HG03342 (cell line): ENCODE results near the gene CAMK1D.

ENCODE experiments used
- ATAC-seq: cut with Tn5 transposase; IDR thresholded peaks from one replicate; pipeline ENCODE4 v1.9.1; 2021; ENCODE audit warnings: mild to moderate bottlenecking, moderate library complexity; ENCODE audit not compliant: unreplicated experiment

The CAMK1D gene

DNA sequence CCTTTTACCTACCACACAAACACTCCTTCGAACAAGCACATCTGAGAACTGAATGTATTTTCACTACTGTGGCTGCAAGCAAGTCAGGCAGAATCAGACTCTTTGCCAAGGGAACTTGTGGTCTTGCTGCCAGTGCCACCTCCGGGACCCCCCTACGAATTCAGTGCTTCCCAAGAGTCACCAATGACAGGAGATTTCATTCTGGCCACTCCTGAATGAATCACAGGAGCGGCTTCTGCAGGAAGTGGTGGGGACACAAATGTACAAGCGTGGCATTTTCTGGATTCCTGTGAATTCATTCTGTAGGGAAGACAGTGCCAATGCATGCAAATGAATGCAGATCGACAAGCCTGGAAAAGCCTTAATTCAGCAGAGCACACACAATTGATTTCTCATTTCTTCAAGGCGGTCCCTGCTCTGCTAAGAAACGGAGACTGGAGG is 161.2 kb downstream of the CAMK1D start:
- no peak for ATAC-seq

DNA sequence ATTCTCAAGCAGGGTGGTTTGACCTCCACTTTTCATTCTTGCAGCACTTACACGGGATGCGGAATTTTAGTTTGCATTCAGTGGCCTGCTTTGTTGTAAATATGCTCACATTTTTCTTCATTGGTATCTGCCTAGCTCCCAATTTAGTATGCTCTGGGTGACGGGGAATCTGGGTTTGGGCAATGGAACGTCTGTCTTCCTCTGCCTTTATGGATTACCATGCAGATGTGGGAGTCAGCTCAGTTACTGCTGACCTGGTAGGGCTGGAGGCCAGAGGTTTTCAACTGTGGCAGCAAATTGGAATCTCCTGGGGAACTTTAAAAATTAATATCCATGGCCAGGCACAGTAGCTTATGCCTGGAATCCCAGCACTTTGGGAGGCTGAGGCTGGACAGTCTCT is 161.6 kb downstream of the CAMK1D start:
- ATAC-seq = no peak

DNA sequence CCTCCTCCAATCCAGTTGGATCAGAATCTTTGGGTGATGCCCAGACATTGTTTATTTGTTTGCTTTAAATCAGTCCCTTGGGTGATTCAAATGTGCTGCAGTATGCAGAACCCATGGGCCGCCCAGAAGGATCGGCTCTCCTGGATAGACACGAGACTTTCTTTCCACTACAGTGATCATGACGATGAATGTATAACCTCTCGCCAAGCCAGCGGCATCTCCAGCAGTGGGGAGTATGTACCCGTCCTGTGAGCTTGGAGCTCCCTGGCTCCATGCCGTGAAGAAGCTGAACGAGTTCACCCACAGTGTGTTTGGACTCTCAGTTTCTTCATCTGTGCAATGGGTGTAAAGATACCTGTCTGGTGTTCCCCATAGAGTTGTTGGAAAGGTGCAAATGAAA is 162.3 kb downstream of the CAMK1D start:
- no peak for ATAC-seq

DNA sequence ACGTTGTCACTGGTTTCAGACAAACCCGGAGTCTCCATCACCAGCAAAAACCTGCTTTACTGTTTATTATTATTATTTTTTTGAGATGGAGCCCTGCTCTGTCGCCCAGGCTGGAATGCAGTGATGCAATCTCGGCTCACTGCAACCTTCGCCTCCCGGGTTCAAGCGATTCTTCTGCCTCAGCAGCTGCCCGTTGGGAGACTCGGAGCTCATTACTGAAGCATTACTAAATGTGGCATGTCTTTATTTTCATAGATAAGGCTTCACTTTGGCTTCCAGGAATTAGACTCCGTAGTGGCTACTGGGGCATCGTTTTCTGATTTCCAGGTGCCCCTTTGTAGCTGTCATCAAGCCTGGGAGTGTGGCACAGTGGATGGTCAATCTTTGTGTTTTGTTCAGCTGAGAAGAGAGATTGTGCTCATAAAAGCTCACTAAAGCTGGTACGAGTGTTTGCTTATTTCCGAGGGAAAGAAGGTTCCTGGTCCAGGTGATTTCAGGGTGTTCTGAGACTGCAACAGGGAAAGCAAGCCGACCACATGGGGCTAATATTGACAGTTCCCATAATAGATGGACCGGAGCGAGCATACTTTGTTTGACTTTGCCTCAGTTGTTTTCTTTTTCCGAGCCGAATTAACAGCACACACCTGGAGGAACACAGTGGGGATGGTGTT is 163.1 kb downstream of the CAMK1D start:
- ATAC-seq = no peak

DNA sequence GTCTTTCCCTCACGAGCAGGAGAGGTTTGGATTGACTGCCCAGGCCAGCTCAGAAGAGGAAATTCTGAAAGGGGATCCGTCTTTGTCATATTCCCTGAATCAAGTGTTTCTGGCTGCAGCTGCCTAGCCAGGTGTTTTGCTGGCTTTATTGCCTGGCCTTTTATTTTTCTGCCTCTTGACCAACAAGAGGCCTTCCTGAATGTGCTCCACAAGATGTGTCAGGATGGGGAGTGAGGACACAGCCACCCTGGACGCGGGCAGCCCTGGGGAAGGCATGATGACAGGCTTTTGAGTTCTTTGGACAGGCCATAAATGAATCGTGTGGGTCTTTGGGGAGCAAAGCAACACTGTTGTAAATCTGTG is 163.6 kb downstream of the CAMK1D start:
- no peak for ATAC-seq

DNA sequence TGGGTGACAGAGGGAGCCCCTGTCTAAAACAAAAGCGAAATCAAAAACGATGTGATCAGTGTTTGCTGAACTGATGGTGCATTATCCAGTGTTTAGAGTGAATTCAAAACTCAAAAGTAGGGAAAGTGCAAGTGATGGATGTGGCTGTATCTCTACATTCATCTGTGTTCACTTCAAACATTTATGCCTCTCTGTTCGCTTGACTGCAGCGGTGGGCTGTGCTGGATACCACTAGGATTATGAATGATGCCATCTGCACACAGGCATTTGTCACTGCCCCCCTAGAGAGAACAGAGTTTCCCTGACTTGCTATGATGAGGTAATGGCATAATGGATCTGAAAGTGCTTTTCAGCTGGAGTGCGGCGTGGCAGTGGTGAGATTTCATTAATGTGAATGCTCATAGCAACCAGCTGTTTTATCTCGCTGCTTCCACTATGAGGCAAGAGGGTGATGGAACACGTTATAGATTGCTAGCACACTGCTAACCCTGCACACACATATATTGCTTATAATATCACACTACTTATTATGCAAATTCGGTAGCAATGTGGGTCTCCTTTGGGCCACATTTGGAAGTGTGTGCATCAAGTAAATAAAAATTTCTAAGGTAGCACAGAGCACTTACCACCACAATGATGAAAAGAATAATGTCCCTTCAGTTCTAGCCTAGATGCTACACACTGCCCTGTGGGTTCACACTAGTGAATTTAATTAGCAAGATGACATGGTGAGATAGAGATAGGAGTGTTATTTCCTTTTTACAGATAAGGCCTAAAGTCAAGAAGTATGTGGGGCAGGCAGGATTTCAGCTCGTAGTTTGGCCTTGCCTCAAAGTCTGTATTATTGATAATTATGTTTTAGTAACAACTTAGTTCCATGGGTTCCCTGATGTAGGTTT is 164.7 kb downstream of the CAMK1D start:
- no peak for ATAC-seq

DNA sequence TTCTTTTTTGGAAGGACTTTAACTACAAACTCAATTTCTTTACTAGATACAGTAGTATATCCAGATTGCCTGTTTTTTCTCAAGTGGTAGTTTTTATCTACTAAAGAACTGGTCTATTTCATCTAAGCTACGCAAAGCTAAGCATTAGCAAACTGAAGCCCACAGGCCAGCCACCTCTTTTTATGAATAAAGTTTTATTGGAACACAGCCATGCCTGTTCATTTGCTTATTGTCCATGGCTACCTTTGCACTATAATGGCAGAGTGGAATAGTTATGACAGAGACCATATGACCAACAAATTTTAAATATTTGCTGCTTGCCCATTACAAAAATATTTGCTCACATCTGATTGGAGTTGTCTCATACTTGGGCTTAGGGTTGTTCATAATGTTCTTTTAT is 168.7 kb downstream of the CAMK1D start:
- no peak for ATAC-seq

DNA sequence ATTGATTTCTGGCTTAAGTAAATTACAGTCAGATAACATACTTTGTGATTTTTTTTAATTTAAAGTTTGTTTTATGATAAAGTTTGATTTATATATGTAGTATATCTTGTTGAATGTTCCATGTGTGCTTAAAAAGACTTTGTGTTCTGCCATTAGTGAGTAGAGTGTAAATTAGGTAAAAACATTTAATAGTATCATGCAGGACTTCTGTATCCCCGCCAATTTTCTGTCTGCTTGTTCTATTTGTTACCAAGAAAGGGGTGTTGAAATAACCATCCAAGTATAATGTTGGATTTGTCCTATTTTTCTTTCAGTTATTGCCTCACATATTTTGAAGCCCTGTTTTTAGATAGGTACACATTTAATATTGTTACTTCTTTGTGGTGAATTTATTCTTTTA is 172.1 kb downstream of the CAMK1D start:
- ATAC-seq = no peak

DNA sequence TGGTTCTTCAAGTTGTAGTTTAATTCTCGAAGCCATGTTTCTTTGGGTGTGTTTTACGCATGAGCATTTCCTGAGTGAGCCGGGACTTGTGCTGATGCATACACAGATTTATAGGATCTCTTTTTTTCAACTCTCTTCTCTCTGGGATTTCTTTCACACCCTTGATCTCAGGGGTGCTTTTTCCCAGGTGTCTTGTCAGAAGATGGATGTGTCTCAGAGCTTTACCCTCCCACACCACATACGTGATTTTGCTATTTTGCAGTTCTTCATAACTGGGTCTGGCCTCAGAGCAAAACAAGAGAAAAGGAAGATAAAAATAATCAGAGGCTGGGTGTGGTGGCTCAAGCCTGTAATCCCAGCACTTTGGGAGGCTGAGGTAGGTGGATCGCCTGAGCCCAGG is 177.0 kb downstream of the CAMK1D start:
- ATAC-seq = no peak

DNA sequence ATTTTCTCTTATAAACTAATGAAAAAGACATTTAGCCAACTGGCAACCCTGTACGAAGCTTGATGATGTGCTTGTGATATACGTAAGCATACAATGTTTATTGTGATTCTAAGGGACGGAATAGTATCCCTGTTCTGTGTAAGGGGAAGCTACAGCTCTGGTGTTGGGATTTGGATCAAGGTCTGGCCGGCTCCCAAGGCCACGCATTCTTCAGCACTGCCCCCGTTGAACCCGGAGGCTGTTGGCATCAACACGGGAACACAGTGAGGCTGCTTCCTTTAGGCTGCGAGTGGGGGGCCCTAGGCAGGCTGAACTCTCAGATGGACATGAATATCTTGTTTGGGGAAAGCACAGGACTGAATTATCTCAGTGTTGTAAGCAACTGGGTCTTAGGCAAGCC is 180.6 kb downstream of the CAMK1D start:
- no peak for ATAC-seq

DNA sequence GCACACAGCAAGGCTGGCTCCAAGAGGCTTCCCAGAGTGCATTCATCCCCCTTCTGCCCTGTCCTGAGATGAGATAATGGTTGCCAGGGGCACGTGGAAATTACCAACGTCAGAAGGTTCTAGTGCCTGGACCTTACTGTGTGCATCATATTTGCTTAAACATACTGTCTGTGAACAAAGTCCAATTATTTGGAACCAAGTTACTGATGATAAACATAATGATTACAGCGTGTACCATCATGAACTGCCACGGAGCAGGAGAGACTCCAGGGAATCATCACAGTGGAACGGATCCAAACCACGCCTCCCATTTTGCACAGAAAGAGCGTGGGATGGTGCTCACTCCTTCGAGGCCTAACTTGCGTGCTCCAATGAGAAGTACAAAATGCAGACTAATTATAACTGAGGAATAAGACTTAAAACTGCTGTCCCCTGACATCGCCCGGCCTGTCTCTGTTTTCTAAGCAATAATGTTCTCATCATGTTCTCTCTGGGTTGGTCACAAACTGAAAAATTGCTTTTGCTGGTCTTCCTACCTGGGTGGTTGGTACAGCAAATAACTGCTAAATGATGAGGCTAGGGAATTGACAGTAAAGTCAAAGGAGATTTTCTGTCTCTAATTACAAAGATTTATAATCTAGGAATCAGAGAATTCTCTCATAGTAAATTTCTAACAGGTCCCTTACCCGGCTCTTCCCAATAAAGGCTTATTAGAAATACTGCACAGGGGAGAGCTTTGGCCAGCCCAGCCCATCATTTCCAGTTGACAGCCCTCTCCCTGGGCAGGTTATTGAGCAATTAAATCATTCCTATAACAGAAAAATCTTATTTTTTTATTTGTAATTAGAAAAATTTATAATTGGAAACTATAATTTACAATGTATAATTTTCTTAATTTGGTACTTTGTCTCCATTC is 182.2 kb downstream of the CAMK1D start:
- ATAC-seq = no peak

DNA sequence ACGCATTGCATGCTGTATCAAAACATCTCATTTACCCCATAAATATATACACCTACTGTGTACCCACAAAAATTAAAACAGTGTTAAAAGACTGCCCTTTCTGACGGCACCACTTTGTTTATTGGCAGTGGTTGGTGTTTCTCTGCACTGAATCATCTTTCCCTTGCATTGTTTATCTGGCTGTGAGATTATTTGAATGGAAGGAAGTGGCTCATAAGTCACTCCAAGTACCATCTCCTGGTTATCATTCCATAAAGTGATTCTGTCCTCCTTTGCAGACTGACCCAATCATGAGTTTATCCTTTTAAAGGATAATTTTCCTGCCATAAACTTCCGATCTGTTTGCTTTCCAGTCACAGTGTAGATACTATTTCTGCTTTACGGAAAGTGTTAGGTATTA is 183.8 kb downstream of the CAMK1D start:
- ATAC-seq = no peak

DNA sequence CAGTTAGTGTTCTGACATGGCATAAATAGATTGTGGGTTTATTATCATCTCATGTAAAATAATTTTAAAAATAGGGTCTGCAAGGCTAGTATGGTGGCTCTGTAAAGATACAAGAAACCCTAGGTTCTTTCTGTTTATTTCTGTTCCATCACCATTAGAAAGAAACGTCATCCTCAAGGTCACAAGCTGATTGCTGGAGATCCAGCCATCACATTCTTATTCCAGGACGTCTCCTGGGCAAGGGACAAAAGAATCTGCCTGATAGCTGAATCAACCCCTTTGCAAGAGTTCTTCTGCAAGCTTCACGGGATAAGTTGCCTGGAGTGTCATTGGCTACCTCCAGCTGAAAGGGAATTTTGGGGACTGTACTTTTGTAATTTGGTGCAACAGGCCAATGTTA is 184.4 kb downstream of the CAMK1D start:
- ATAC-seq = no peak

DNA sequence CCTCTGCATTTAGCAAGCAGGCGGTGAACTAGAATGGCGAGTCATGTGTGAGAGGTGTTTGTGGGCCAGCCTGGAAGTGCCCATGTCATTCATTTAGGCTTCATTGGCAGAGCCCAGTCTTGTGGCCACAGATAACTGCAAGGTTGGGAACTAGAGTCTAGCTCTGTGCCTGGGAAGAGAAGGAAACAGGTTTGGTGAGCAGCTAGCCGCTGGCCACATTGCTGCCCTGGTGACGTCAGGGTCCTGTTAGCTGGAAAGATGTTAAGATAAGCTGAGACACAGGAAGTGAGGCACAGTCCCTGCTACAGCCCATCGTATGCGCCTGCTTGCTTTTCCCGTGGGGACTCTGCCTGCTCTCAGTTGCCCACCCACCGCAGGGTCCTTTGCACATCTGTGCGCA is 185.5 kb downstream of the CAMK1D start:
- ATAC-seq = no peak

DNA sequence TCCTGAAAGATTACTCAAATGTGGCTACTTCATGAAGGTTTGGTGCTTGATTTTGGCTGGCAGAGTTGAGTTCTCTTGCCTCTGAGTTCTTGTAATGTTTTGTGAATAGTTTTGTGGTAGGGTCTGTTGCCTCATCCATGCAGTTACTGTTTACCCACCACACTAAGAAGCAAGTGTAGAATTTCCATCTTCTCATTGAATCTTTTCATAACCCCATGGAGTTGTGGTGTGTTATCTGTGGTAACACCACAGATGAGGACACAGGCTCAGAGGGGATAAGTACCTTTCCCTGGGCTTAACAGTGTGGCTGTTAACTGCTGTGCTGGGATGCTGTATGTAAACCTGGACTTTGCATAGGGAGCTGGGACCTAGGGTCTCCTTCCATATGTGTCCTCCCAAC is 186.3 kb downstream of the CAMK1D start:
- no peak for ATAC-seq

DNA sequence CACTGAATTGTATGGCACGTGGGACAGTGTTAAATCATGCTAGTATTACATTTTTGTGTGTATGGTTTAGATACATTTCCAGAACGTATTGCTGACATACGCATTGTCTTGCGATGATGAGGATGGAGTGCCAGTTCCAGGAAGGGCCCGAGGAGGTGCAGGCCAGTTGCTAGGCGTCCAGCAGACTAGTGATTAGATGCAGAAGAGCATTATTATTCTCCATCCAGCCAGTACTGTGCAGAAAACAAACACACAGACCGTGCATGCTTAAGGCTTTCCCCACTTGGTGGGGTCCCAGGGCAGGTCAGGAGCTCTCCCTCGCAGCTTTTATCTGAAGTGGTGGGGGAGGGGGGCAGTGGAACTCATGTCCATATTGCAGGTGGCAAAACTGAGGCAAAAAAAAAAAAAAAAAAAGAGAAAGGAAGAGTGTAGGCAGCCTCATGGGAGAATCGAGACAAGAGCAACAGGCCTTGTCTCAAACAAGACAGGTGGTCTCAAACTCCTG is 189.2 kb downstream of the CAMK1D start:
- ATAC-seq = no peak

DNA sequence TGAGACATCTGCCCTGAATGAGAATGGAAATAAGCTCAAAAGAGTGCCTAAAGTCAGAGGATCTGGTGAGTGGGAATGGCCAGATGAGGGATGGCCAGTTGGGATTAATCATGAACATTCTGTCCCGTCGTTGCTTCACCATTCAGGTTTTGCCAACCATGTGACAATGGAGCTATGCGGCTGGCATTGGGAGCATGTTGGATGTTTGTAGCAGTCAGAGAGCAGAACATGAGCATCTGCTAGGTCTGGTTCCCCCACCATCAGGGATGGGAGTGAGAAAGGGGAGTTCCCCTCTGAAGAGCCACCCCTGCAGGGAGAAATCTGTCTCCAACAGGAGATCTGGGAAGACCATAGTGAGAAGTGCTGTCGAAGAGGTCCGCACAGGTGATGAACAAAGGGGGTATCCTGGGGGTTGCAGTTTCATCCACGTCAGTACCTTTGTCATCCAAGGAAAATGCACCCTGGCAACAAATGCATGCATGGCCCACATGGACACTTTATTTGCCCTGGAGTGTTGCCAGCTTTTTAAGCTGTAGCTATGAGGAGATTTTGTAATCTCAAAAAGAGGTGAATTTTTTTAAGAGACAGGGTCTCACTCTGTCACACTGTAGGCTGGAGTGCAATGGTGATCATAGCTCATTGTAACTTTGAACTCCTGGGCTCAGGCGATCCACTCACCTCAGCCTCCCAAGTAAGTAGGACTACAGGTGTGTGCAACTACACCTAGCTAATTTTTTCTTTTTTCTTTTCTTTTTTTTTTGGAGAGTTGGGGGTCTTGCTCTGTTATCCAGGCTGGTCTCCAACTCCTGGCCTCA is 190.2 kb downstream of the CAMK1D start:
- no peak for ATAC-seq

DNA sequence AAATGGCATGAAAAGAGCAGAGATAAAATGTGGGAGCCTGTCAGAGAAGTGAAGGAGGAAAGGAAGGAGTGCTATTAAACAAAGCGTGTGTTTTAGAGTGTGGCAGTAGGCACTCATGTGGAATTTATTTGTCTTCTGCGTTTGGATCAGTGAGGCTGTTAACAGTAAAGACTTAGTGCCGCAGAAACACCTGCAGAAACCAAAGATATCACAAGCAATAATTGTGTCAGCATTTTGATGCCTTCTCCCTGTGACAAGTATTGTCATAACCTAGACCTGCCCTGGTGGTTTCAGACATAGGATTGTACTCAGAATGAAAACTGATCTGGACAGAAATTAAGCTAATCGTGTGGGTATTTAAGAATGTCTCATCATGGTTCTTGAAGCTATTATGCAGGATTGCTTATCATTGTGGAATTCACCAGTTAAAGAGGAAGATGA is 191.0 kb downstream of the CAMK1D start:
- ATAC-seq = no peak

DNA sequence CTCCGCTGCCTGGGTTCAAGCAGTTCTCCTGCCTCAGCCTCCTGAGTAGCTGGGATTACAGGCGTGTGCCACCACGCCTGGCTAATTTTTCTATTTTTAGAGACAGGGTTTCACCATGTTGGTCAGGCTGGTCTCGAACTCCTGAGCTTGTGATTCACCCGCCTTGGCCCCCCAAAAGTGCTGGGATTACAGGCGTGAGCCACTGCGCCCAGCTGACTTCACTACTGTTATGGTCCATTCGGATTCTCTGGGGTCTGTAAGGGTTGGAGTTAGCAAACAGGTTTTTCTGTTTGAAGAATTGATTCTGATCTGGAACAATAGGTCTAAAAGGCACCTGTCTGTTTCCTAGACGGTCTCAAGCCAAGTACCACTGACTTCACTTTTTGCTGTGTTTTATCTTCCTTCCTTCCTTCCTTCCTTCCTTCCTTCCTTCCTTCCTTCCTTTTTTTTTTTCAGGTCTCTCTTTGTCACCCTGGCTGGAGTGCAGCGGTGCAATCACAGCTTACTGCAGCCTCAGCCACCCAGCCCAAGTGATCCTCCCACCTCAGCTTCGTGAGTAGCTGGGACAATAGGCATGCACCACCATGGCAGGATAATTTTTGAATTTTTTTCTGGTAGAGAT is 192.2 kb downstream of the CAMK1D start:
- no peak for ATAC-seq

DNA sequence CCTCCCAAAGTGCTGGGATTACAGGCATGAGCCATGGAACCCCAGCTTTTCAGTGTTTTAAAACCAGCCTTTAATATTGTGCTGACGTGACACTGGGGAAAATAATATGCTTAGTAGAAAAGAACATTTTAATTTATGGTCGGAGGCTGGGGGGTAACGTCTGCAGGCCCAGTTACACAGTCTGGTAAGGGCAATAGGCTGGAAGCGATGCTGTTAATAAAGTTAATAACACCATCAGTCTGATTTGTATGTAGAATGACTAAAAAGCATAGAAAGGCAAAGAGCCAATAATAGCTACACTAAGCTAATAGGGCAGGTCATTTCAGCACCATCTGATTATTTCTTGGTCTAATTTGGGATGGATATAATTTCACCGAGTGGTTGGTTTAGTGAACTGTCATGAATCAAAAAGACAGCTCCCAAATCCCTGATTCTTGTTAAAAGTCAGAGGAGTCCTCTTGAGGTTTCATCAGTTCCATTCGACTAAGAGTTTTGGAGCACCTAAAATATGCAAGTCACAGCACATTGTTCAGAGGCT is 192.9 kb downstream of the CAMK1D start:
- no peak for ATAC-seq
